Calu3 (cell line): Measurements from ENCODE around the gene GNG12. TPM values are rescaled to one million over a fixed set of nuclear protein-coding genes. Genes with fewer than 3 reads are reported as not detected.

ENCODE experiments used
- BruUV-seq: library from RNA; stranded (reverse); fragments of 400-500 nt; replicated peaks from 2 replicates; lab custom pipeline; 2021; lab: Mats Ljungman, UMichigan
- CTCF ChIA-PET: fragments of 300-600 bp; sonication (Branson Sonifier 250); formaldehyde crosslinking; loops from one replicate; lab custom pipeline; 2022; ENCODE audit warnings: antibody characterized with exemption; lab: Charles Lee
- DNase-seq: peaks from one replicate; pipeline ENCODE4 v3.0.0; 2022
- H3K27ac Mint-ChIP-seq: one replicate; pipeline ENCODE4 v1.8.0; 2022; ENCODE audit warnings: mixed read lengths; ENCODE audit not compliant: unreplicated experiment
- H3K27me3 Mint-ChIP-seq: one replicate; pipeline ENCODE4 v1.8.0; 2022; ENCODE audit warnings: mixed read lengths; ENCODE audit not compliant: unreplicated experiment
- H3K36me3 Mint-ChIP-seq: one replicate; pipeline ENCODE4 v1.8.0; 2022; ENCODE audit warnings: mild to moderate bottlenecking, moderate library complexity, mixed read lengths; ENCODE audit not compliant: insufficient read depth, unreplicated experiment
- H3K4me1 Mint-ChIP-seq: one replicate; pipeline ENCODE4 v1.8.0; 2022; ENCODE audit warnings: mild to moderate bottlenecking, low read depth, mixed read lengths; ENCODE audit not compliant: unreplicated experiment
- H3K4me3 Mint-ChIP-seq: one replicate; pipeline ENCODE4 v1.8.0; 2022; ENCODE audit warnings: mild to moderate bottlenecking, low read depth, moderate library complexity, mixed read lengths; ENCODE audit not compliant: unreplicated experiment
- H3K9me3 Mint-ChIP-seq: one replicate; pipeline ENCODE4 v1.8.0; 2022; ENCODE audit warnings: low read depth, mixed read lengths; ENCODE audit not compliant: unreplicated experiment
- intact Hi-C: fragments of 100-400 bp; cut with micrococcal nuclease; formaldehyde crosslinking; loops from one replicate; pipeline ENCODE4 v1.10.0; 2022; ENCODE audit not compliant: unreplicated experiment
- total RNA-seq: library from RNA; stranded (reverse); gene quantifications from 2 replicates; pipeline ENCODE4 v1.2.3, GENCODE V29; 2022
- TF ChIP-seq, protein P1 (sequence below): fragments of 200-600 bp; IDR thresholded peaks from one replicate; pipeline ENCODE4 v1.8.0; 2022; ENCODE audit warnings: antibody characterized with exemption; ENCODE audit not compliant: unreplicated experiment

Gene GNG12
- total RNA-seq, 1 experiment from 2014 or later, result 85.6 TPM

- no peak for DNase-seq
- H3K4me3 Mint-ChIP-seq, result no peak overlapping the region
- H3K27ac Mint-ChIP-seq, result no peak overlapping the region
- TF ChIP-seq, protein P1, sequence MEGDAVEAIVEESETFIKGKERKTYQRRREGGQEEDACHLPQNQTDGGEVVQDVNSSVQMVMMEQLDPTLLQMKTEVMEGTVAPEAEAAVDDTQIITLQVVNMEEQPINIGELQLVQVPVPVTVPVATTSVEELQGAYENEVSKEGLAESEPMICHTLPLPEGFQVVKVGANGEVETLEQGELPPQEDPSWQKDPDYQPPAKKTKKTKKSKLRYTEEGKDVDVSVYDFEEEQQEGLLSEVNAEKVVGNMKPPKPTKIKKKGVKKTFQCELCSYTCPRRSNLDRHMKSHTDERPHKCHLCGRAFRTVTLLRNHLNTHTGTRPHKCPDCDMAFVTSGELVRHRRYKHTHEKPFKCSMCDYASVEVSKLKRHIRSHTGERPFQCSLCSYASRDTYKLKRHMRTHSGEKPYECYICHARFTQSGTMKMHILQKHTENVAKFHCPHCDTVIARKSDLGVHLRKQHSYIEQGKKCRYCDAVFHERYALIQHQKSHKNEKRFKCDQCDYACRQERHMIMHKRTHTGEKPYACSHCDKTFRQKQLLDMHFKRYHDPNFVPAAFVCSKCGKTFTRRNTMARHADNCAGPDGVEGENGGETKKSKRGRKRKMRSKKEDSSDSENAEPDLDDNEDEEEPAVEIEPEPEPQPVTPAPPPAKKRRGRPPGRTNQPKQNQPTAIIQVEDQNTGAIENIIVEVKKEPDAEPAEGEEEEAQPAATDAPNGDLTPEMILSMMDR, result no peak
- no peaks in the 10 kb centered on the region for H3K9me3 Mint-ChIP-seq
- CTCF ChIA-PET, result interaction anchor here (1.3 kb wide), 1 partner anchor 18 kb away, joined by 3 read pairs; no protein-coding TSS in a partner anchor
- H3K27me3 Mint-ChIP-seq, result no peaks in the 10 kb centered on the region
- peaks cover 12% of the 10 kb centered on the region for H3K36me3 Mint-ChIP-seq
- intact Hi-C loops, result no loop called here
- H3K4me1 Mint-ChIP-seq, result peaks cover 34% of the 10 kb centered on the region
- BruUV-seq, result no TSS peak
Observed at GRCh38 chr1:67812226-67812625, 21.0 kb downstream of the GNG12 start.

GRCh38 chr1:67811781-67812180 is 21.5 kb downstream of the GNG12 start:
- peaks cover 9% of the 10 kb centered on the region for H3K36me3 Mint-ChIP-seq
- CTCF ChIA-PET, result interaction anchor here (1.3 kb wide), 1 partner anchor 17 kb away, joined by 3 read pairs; no protein-coding TSS in a partner anchor
- no peaks in the 10 kb centered on the region for H3K27me3 Mint-ChIP-seq
- TF ChIP-seq, protein P1, result no peak
- intact Hi-C loops, result no loop called here
- peaks cover 29% of the 10 kb centered on the region for H3K4me1 Mint-ChIP-seq
- DNase-seq, result no peak
- no peaks in the 10 kb centered on the region for H3K9me3 Mint-ChIP-seq
- H3K4me3 Mint-ChIP-seq, result no peak overlapping the region
- no peak overlapping the region for H3K27ac Mint-ChIP-seq
- no TSS peak for BruUV-seq

- H3K9me3 Mint-ChIP-seq, result no peaks in the 10 kb centered on the region
- intact Hi-C loops, result no loop called here
- CTCF ChIA-PET, result no interaction called here
Observed at GRCh38 chr1:67809887-67810286, 23.4 kb downstream of the GNG12 start.

DNA sequence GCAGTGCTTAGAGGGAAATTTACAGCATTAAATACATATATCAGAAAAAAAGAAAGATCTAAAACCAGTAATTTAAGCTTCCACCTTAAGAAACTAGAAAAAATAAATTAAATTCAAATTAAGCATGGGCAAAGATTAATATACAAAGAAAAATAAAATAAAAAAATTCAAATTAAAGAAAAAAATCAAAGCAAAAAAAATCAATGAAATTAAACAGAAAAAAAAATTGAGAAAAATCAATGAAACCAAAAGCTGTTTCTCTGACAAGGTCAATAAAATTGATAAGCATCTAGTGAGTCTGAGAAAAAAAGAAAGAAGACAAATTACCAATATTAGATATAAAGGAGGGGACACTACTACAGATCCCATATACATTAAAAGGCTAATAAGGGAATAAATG is 26.0 kb downstream of the GNG12 start:
- CTCF ChIA-PET, result no interaction called here
- Mint-ChIP-seq H3K36me3 (no peaks in the 10 kb centered on the region), H3K27me3 (no peaks in the 10 kb centered on the region), H3K4me1 (peaks cover 36% of the 10 kb centered on the region), H3K9me3 (no peaks in the 10 kb centered on the region), H3K27ac (no peak overlapping the region), H3K4me3 (no peak overlapping the region)
- no peak for DNase-seq
- intact Hi-C loops, result no loop called here
- TF ChIP-seq, protein P1, result no peak
- no TSS peak for BruUV-seq

More at GRCh38 chr1:67809887-67810286, 23.4 kb downstream of the GNG12 start:
- BruUV-seq, result no TSS peak
- H3K4me1 Mint-ChIP-seq, result peaks cover 20% of the 10 kb centered on the region
- H3K27me3 Mint-ChIP-seq, result no peaks in the 10 kb centered on the region
- no peak for DNase-seq
- H3K36me3 Mint-ChIP-seq, result no peaks in the 10 kb centered on the region
- H3K4me3 Mint-ChIP-seq, result no peak overlapping the region
- TF ChIP-seq, protein P1, result no peak
- no peak overlapping the region for H3K27ac Mint-ChIP-seq
